GM23338 (cell line): ENCODE measurements around the gene DLG2. TPM values are rescaled to one million over a fixed set of nuclear protein-coding genes. Genes with fewer than 3 reads are reported as not detected.
A peak's percentile ranks its signal among the peaks of the same experiment; 100 is the strongest.

Source experiments
- ATAC-seq: fragments of 200-7000 bp; cut with Tn5 transposase; 3 replicates; pipeline ENCODE4 v1.9.1; 2020
- DNase-seq: peaks from one replicate; pipeline ENCODE4 v3.0.0-alpha.2; 2015; ENCODE audit warnings: low spot score
- H2AFZ ChIP-seq: fragments of 200-600 bp; sonication (generic); 2 replicates; pipeline ENCODE4 v1.8.0; 2016; ENCODE audit warnings: antibody characterized with exemption, mild to moderate bottlenecking, moderate library complexity
- H3F3A ChIP-seq: fragments of 200-600 bp; sonication (generic); replicated peaks from 2 replicates; pipeline ENCODE4 v1.8.0; 2017; ENCODE audit warnings: antibody characterized with exemption, mixed run types, low read depth
- H3K27ac ChIP-seq: fragments of 200-600 bp; sonication (generic); 2 replicates; pipeline ENCODE4 v1.6.1; 2016; ENCODE audit warnings: low read depth
- H3K27me3 ChIP-seq: fragments of 200-600 bp; sonication (generic); 2 replicates; pipeline ENCODE4 v1.8.0; 2016; ENCODE audit warnings: mild to moderate bottlenecking, mixed run types, moderate library complexity; ENCODE audit not compliant: insufficient read depth
- H3K36me3 ChIP-seq: fragments of 200-600 bp; sonication (generic); 2 replicates; pipeline ENCODE4 v1.8.0; 2016; ENCODE audit warnings: mild to moderate bottlenecking; ENCODE audit not compliant: insufficient read depth
- H3K4me1 ChIP-seq: fragments of 200-600 bp; sonication (generic); 2 replicates; pipeline ENCODE4 v1.8.0; 2016; ENCODE audit warnings: mild to moderate bottlenecking, moderate library complexity; ENCODE audit not compliant: insufficient read depth
- H3K4me2 ChIP-seq: fragments of 200-600 bp; sonication (generic); 2 replicates; pipeline ENCODE4 v1.7.1; 2017; ENCODE audit warnings: mixed run types
- H3K4me3 ChIP-seq: fragments of 200-600 bp; sonication (generic); 2 replicates; pipeline ENCODE4 v1.6.1; 2016; ENCODE audit warnings: mixed run types
- H3K79me2 ChIP-seq: fragments of 200-600 bp; sonication (generic); replicated peaks from 2 replicates; pipeline ENCODE4 v1.8.0; 2017; ENCODE audit warnings: mild to moderate bottlenecking; ENCODE audit not compliant: insufficient read depth
- H3K9me2 ChIP-seq: fragments of 200-600 bp; sonication (generic); 2 replicates; pipeline ENCODE4 v1.8.0; 2017; ENCODE audit not compliant: insufficient read depth
- H4K20me1 ChIP-seq: fragments of 200-600 bp; sonication (generic); replicated peaks from 2 replicates; pipeline ENCODE4 v1.8.0; 2017; ENCODE audit warnings: mild to moderate bottlenecking; ENCODE audit not compliant: insufficient read depth
- H3K27ac Mint-ChIP-seq: 2 replicates; pipeline ENCODE4 v1.8.0; 2020; ENCODE audit warnings: inconsistent platforms, mild to moderate bottlenecking, moderate library complexity, mixed read lengths
- H3K27me3 Mint-ChIP-seq: 3 replicates; pipeline ENCODE4 v1.8.0; 2022; ENCODE audit warnings: low read depth, mild to moderate bottlenecking, moderate library complexity, mixed read lengths, inconsistent platforms; ENCODE audit not compliant: insufficient read depth, poor library complexity
- H3K36me3 Mint-ChIP-seq: 3 replicates; pipeline ENCODE4 v1.8.0; 2021; ENCODE audit warnings: low read depth, mild to moderate bottlenecking, inconsistent platforms, moderate library complexity, mixed read lengths
- H3K4me1 Mint-ChIP-seq: 3 replicates; pipeline ENCODE4 v1.8.0; 2020; ENCODE audit warnings: mild to moderate bottlenecking, inconsistent platforms, mixed read lengths
- H3K4me3 Mint-ChIP-seq: 3 replicates; pipeline ENCODE4 v1.8.0; 2021; ENCODE audit warnings: moderate library complexity, mild to moderate bottlenecking, inconsistent platforms, mixed read lengths
- H3K9me3 Mint-ChIP-seq: 3 replicates; pipeline ENCODE4 v1.8.0; 2020; ENCODE audit warnings: moderate library complexity, mild to moderate bottlenecking, inconsistent platforms, mixed read lengths
- EZH2 ChIP-seq: fragments of 200-600 bp; sonication (generic); IDR thresholded peaks from one replicate; pipeline ENCODE4 v1.8.0; 2017; ENCODE audit warnings: antibody characterized with exemption, mild to moderate bottlenecking, low read depth; ENCODE audit not compliant: unreplicated experiment
- EZH2phosphoT487 ChIP-seq: fragments of 200-600 bp; sonication (generic); IDR thresholded peaks from one replicate; pipeline ENCODE4 v1.8.1; 2018; ENCODE audit warnings: antibody characterized with exemption; ENCODE audit not compliant: unreplicated experiment
- JUNB ChIP-seq: IDR thresholded peaks from one replicate; pipeline ENCODE4 v1.6.1; 2016; ENCODE audit warnings: antibody characterized with exemption; ENCODE audit not compliant: unreplicated experiment
- NANOG ChIP-seq: IDR thresholded peaks from 2 replicates; pipeline ENCODE4 v1.6.1; 2016; ENCODE audit warnings: antibody characterized with exemption, borderline replicate concordance
- STAT1 ChIP-seq: IDR thresholded peaks from one replicate; pipeline ENCODE4 v1.6.1; 2016; ENCODE audit warnings: antibody characterized with exemption; ENCODE audit not compliant: unreplicated experiment
- ZNF114 ChIP-seq: fragments of 250-450 bp; sonication (Bioruptor Pico); IDR thresholded peaks from 2 replicates; pipeline ENCODE4 v1.5.0; 2020; ENCODE audit warnings: mild to moderate bottlenecking, moderate library complexity
- polyA plus RNA-seq: library from polyadenylated mRNA; unstranded; fragments of >200 nt; fragmentation: Nextera tagmentation; extraction: Ambion mirVana; gene quantifications from 2 replicates; pipeline ENCODE4 v1.2.1, GENCODE V29; 2016
- total RNA-seq: library from RNA; depleted of rRNA; stranded (reverse); fragments of >200 nt; shearing (Covaris generic); gene quantifications from 2 replicates; pipeline ENCODE4 v1.2.3, GENCODE V29; 2014
- TF ChIP-seq, protein P1 (sequence below): IDR thresholded peaks from 2 replicates; pipeline ENCODE4 v1.6.1; 2016; ENCODE audit warnings: antibody characterized with exemption
- TF ChIP-seq, protein P2 (sequence below): IDR thresholded peaks from one replicate; pipeline ENCODE4 v1.6.1; 2018; ENCODE audit warnings: antibody characterized with exemption; ENCODE audit not compliant: unreplicated experiment
- TF ChIP-seq, protein P3 (sequence below): fragments of 250-450 bp; sonication (Bioruptor Pico); IDR thresholded peaks from 2 replicates; pipeline ENCODE4 v1.5.0; 2020; ENCODE audit warnings: mild to moderate bottlenecking, moderate library complexity

DLG2 gene
- total and polyA plus RNA-seq, 2 experiments from 2014 or later = 19.8 to 21.5 TPM

DNA sequence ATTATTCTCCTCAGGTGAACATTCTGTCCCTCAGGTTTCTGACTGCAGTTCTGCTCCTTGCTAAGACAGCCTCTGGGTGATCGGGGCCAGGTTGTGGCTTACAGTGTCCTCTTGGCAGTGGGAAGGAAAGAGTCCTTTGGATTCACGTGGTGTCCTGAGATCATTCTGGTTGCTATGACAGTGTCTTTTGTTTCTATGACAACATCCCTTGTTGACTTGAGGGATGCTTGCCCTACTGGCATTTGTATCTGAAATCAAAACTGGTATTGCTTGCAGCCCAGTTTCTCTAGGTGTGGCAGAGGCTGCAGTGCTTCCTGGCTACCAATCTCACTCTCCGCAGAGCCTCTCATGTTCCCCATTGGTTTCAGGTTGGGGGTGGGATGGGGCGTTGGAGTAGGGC lies 2189.2 kb downstream of the DLG2 start:
- Histone ChIP-seq H3K79me2 (no peaks in the 10 kb centered on the region), H3K27ac (no peak overlapping the region), H3K4me2 (no peak overlapping the region), H3K27me3 (no peaks in the 10 kb centered on the region), H3K4me1 (peaks cover 12% of the 10 kb centered on the region; the same call in 1 of the 2 replicates), H2AFZ (no peak overlapping the region), H4K20me1 (no peaks in the 10 kb centered on the region), H3K36me3 (no peaks in the 10 kb centered on the region), H3K4me3 (no peak overlapping the region), H3F3A (no peaks in the 10 kb centered on the region), H3K9me2 (no peaks in the 10 kb centered on the region)
- no peak for ATAC-seq
- Mint-ChIP-seq H3K4me3 (no peak overlapping the region), H3K27me3 (peaks cover 7% of the 10 kb centered on the region), H3K27ac (no peak overlapping the region), H3K36me3 (no peaks in the 10 kb centered on the region), H3K9me3 (no peaks in the 10 kb centered on the region), H3K4me1 (peaks cover 8% of the 10 kb centered on the region)
- no peak for DNase-seq
- no peak for TF ChIP-seq ZNF114
- TF ChIP-seq STAT1 = no peak
- TF ChIP-seq, protein P1, sequence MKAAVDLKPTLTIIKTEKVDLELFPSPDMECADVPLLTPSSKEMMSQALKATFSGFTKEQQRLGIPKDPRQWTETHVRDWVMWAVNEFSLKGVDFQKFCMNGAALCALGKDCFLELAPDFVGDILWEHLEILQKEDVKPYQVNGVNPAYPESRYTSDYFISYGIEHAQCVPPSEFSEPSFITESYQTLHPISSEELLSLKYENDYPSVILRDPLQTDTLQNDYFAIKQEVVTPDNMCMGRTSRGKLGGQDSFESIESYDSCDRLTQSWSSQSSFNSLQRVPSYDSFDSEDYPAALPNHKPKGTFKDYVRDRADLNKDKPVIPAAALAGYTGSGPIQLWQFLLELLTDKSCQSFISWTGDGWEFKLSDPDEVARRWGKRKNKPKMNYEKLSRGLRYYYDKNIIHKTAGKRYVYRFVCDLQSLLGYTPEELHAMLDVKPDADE = no peak
- TF ChIP-seq, protein P2, sequence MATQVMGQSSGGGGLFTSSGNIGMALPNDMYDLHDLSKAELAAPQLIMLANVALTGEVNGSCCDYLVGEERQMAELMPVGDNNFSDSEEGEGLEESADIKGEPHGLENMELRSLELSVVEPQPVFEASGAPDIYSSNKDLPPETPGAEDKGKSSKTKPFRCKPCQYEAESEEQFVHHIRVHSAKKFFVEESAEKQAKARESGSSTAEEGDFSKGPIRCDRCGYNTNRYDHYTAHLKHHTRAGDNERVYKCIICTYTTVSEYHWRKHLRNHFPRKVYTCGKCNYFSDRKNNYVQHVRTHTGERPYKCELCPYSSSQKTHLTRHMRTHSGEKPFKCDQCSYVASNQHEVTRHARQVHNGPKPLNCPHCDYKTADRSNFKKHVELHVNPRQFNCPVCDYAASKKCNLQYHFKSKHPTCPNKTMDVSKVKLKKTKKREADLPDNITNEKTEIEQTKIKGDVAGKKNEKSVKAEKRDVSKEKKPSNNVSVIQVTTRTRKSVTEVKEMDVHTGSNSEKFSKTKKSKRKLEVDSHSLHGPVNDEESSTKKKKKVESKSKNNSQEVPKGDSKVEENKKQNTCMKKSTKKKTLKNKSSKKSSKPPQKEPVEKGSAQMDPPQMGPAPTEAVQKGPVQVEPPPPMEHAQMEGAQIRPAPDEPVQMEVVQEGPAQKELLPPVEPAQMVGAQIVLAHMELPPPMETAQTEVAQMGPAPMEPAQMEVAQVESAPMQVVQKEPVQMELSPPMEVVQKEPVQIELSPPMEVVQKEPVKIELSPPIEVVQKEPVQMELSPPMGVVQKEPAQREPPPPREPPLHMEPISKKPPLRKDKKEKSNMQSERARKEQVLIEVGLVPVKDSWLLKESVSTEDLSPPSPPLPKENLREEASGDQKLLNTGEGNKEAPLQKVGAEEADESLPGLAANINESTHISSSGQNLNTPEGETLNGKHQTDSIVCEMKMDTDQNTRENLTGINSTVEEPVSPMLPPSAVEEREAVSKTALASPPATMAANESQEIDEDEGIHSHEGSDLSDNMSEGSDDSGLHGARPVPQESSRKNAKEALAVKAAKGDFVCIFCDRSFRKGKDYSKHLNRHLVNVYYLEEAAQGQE = no peak
- no peak for TF ChIP-seq NANOG

DNA sequence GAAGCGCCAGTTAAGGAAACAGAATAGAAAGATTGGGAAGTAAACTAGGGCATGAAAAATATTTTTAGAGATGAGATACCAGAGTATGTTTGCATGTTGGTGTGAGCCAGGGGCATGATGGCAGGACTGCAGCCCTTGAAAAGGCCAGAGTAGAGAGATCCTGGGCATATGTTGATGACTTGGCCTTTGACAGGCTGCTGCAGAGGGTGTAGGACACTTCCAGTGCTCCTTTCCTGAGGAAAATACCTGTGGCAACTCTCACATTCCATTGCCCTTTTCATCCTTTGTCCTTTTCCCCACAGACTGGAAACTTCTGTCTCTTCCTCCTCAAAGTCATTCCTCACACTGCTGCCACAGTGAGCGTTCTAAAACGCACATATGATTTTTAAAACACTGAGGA lies 2190.3 kb downstream of the DLG2 start:
- ATAC-seq (peak; percentile 31; the same call in 1 of the 3 replicates), DNase-seq (peak; percentile 27)
- H3K9me2 ChIP-seq = no peaks in the 10 kb centered on the region
- H2AFZ ChIP-seq = no peak overlapping the region
- H3K4me1 Mint-ChIP-seq = peaks cover 8% of the 10 kb centered on the region
- no peaks in the 10 kb centered on the region for H3K36me3 ChIP-seq
- no peaks in the 10 kb centered on the region for H3F3A ChIP-seq
- H3K27ac ChIP-seq = no peak overlapping the region
- no peak overlapping the region for H3K27ac Mint-ChIP-seq
- H3K9me3 Mint-ChIP-seq = no peaks in the 10 kb centered on the region
- no peaks in the 10 kb centered on the region for H4K20me1 ChIP-seq
- no peaks in the 10 kb centered on the region for H3K79me2 ChIP-seq
- no peak overlapping the region for H3K4me2 ChIP-seq
- no peaks in the 10 kb centered on the region for H3K27me3 ChIP-seq
- no peak overlapping the region for H3K4me3 ChIP-seq
- H3K27me3 Mint-ChIP-seq = peaks cover 7% of the 10 kb centered on the region
- H3K4me1 ChIP-seq = peaks cover 12% of the 10 kb centered on the region; the same call in 1 of the 2 replicates
- no peaks in the 10 kb centered on the region for H3K36me3 Mint-ChIP-seq
- no peak overlapping the region for H3K4me3 Mint-ChIP-seq
- TF ChIP-seq EZH2 (no peak), STAT1 (no peak), JUNB (no peak), ZNF114 (no peak), NANOG (no peak), EZH2phosphoT487 (no peak)
- TF ChIP-seq, protein P3, sequence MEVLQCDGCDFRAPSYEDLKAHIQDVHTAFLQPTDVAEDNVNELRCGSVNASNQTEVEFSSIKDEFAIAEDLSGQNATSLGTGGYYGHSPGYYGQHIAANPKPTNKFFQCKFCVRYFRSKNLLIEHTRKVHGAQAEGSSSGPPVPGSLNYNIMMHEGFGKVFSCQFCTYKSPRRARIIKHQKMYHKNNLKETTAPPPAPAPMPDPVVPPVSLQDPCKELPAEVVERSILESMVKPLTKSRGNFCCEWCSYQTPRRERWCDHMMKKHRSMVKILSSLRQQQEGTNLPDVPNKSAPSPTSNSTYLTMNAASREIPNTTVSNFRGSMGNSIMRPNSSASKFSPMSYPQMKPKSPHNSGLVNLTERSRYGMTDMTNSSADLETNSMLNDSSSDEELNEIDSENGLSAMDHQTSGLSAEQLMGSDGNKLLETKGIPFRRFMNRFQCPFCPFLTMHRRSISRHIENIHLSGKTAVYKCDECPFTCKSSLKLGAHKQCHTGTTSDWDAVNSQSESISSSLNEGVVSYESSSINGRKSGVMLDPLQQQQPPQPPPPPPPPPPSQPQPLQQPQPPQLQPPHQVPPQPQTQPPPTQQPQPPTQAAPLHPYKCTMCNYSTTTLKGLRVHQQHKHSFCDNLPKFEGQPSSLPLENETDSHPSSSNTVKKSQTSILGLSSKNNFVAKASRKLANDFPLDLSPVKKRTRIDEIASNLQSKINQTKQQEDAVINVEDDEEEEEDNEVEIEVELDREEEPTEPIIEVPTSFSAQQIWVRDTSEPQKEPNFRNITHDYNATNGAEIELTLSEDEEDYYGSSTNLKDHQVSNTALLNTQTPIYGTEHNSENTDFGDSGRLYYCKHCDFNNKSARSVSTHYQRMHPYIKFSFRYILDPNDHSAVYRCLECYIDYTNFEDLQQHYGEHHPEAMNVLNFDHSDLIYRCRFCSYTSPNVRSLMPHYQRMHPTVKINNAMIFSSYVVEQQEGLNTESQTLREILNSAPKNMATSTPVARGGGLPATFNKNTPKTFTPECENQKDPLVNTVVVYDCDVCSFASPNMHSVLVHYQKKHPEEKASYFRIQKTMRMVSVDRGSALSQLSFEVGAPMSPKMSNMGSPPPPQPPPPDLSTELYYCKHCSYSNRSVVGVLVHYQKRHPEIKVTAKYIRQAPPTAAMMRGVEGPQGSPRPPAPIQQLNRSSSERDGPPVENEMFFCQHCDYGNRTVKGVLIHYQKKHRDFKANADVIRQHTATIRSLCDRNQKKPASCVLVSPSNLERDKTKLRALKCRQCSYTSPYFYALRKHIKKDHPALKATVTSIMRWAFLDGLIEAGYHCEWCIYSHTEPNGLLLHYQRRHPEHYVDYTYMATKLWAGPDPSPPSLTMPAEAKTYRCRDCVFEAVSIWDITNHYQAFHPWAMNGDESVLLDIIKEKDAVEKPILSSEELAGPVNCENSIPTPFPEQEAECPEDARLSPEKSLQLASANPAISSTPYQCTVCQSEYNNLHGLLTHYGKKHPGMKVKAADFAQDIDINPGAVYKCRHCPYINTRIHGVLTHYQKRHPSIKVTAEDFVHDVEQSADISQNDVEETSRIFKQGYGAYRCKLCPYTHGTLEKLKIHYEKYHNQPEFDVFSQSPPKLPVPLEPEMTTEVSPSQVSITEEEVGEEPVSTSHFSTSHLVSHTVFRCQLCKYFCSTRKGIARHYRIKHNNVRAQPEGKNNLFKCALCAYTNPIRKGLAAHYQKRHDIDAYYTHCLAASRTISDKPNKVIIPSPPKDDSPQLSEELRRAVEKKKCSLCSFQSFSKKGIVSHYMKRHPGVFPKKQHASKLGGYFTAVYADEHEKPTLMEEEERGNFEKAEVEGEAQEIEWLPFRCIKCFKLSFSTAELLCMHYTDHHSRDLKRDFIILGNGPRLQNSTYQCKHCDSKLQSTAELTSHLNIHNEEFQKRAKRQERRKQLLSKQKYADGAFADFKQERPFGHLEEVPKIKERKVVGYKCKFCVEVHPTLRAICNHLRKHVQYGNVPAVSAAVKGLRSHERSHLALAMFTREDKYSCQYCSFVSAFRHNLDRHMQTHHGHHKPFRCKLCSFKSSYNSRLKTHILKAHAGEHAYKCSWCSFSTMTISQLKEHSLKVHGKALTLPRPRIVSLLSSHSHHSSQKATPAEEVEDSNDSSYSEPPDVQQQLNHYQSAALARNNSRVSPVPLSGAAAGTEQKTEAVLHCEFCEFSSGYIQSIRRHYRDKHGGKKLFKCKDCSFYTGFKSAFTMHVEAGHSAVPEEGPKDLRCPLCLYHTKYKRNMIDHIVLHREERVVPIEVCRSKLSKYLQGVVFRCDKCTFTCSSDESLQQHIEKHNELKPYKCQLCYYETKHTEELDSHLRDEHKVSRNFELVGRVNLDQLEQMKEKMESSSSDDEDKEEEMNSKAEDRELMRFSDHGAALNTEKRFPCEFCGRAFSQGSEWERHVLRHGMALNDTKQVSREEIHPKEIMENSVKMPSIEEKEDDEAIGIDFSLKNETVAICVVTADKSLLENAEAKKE (CRISPR knock-in tag) = no peak
